Caco-2 (cell line): Measurements from ENCODE around the gene GAPDHS. TPM values are rescaled to one million over a fixed set of nuclear protein-coding genes. Genes with fewer than 3 reads are reported as not detected.

Experiments
- BruUV-seq: library from RNA; stranded (reverse); fragments of 400-500 nt; replicated peaks from 2 replicates; lab custom pipeline; 2021; lab: Mats Ljungman, UMichigan
- CTCF ChIA-PET: fragments of 300-600 bp; sonication (Branson Sonifier 250); formaldehyde crosslinking; loops from one replicate; lab custom pipeline; 2022; ENCODE audit warnings: antibody characterized with exemption; lab: Charles Lee
- POLR2A ChIA-PET: fragments of 300-600 bp; sonication (Branson Sonifier 250); formaldehyde crosslinking; loops from one replicate; lab custom pipeline; 2022; ENCODE audit warnings: antibody characterized with exemption; lab: Charles Lee
- DNase-seq, 2 experiments: peaks; one replicate each; pipeline versions ENCODE4 v3.0.0 to v3.0.0-alpha.2; 2020 to 2022
- H3K27me3 ChIP-seq: replicated peaks from 2 replicates; pipeline ENCODE4 v1.6.0; 2011; ENCODE audit warnings: low read length; ENCODE audit not compliant: control insufficient read depth, insufficient read depth
- H3K36me3 ChIP-seq: 2 replicates; pipeline ENCODE4 v1.5.1; 2011; ENCODE audit warnings: low read length; ENCODE audit not compliant: control insufficient read depth, insufficient read depth
- H3K4me1 ChIP-seq: fragments of 250-450 bp; sonication (Bioruptor Pico); 2 replicates; pipeline ENCODE4 v1.5.1; 2020; ENCODE audit warnings: mild to moderate bottlenecking
- H3K4me3 ChIP-seq: 2 replicates; pipeline ENCODE4 v1.5.1; 2011; ENCODE audit warnings: low read depth, mild to moderate bottlenecking, control low read depth, low read length
- H3K9me3 ChIP-seq: fragments of 250-450 bp; sonication (Bioruptor Pico); 2 replicates; pipeline ENCODE4 v1.5.1; 2020; ENCODE audit warnings: mild to moderate bottlenecking, moderate library complexity
- H3K27ac Mint-ChIP-seq: one replicate; pipeline ENCODE4 v1.8.0; 2022; ENCODE audit warnings: mixed read lengths; ENCODE audit not compliant: unreplicated experiment
- H3K27me3 Mint-ChIP-seq: one replicate; pipeline ENCODE4 v1.8.0; 2022; ENCODE audit warnings: mixed read lengths; ENCODE audit not compliant: insufficient read depth, unreplicated experiment
- H3K36me3 Mint-ChIP-seq: one replicate; pipeline ENCODE4 v1.8.0; 2022; ENCODE audit warnings: mild to moderate bottlenecking, mixed read lengths; ENCODE audit not compliant: insufficient read depth, unreplicated experiment
- H3K4me1 Mint-ChIP-seq: one replicate; pipeline ENCODE4 v1.8.0; 2022; ENCODE audit warnings: low read depth, mixed read lengths; ENCODE audit not compliant: unreplicated experiment
- H3K4me3 Mint-ChIP-seq: one replicate; pipeline ENCODE4 v1.8.0; 2022; ENCODE audit warnings: mild to moderate bottlenecking, moderate library complexity, mixed read lengths; ENCODE audit not compliant: unreplicated experiment
- H3K9me3 Mint-ChIP-seq: one replicate; pipeline ENCODE4 v1.8.0; 2022; ENCODE audit warnings: mixed read lengths; ENCODE audit not compliant: unreplicated experiment
- CTCF ChIP-seq, 2 experiments: fragments of 200-600 bp in 1 of 2; IDR thresholded peaks; 1 replicate in 1 of 2; 2 replicates in 1 of 2; pipeline versions ENCODE4 v1.5.1 to v1.8.0; 2011 to 2022; ENCODE audit warnings: antibody characterized with exemption in 1 of 2, control low read depth in 1 of 2, inconsistent platforms in 1 of 2, low read depth in 1 of 2, low read length in 1 of 2, mild to moderate bottlenecking in 1 of 2, moderate library complexity in 1 of 2; ENCODE audit not compliant: insufficient read depth in 1 of 2, severe bottlenecking in 1 of 2, unreplicated experiment in 1 of 2
- intact Hi-C: fragments of 100-400 bp; cut with micrococcal nuclease; formaldehyde crosslinking; loops from one replicate; pipeline ENCODE4 v1.10.0; 2022; ENCODE audit not compliant: unreplicated experiment
- total RNA-seq: library from RNA; stranded (reverse); gene quantifications from 2 replicates; pipeline ENCODE4 v1.2.3, GENCODE V29; 2022

Gene GAPDHS
- total RNA-seq, 1 experiment from 2014 or later = not detected

GRCh38 chr19:35522745-35523327, 10.4 kb upstream of the GAPDHS start:
- peaks cover 7% of the 10 kb centered on the region for H3K4me1 Mint-ChIP-seq
- no peaks in the 10 kb centered on the region for H3K9me3 Mint-ChIP-seq
- peaks cover 5% of the 10 kb centered on the region for H3K27me3 Mint-ChIP-seq
- no peak overlapping the region for H3K27ac Mint-ChIP-seq
- peaks cover 5% of the 10 kb centered on the region for H3K36me3 Mint-ChIP-seq
- no peak overlapping the region for H3K4me3 Mint-ChIP-seq
- Histone ChIP-seq H3K4me3 (no peak overlapping the region), H3K36me3 (no peaks in the 10 kb centered on the region), H3K4me1 (no peaks in the 10 kb centered on the region), H3K9me3 (no peaks in the 10 kb centered on the region), H3K27me3 (no peaks in the 10 kb centered on the region)
- intact Hi-C loops = no loop called here
- CTCF ChIA-PET = no interaction called here
- no peak for TF ChIP-seq CTCF (IDR thresholded peaks at IDR 0.05; ENCODE audit: insufficient read depth in 1 of 2, low read depth in 1 of 2, low read length in 1 of 2, severe bottlenecking in 1 of 2, unreplicated experiment in 1 of 2)
- POLR2A ChIA-PET = interaction anchor here (0.6 kb wide), 1 partner anchor 18 kb away, joined by 7 read pairs; no protein-coding TSS in a partner anchor
- DNase-seq = no peak
- BruUV-seq = no TSS peak

- Mint-ChIP-seq H3K9me3 (no peaks in the 10 kb centered on the region), H3K4me1 (peaks cover 7% of the 10 kb centered on the region), H3K27me3 (peaks cover 12% of the 10 kb centered on the region), H3K27ac (no peak overlapping the region), H3K36me3 (peaks cover 4% of the 10 kb centered on the region), H3K4me3 (no peak overlapping the region)
- Histone ChIP-seq H3K27me3 (no peaks in the 10 kb centered on the region), H3K4me3 (no peak overlapping the region), H3K4me1 (no peaks in the 10 kb centered on the region), H3K9me3 (no peaks in the 10 kb centered on the region), H3K36me3 (no peaks in the 10 kb centered on the region)
- intact Hi-C loops = no loop called here
- TF ChIP-seq CTCF (IDR thresholded peaks at IDR 0.05; ENCODE audit: insufficient read depth in 1 of 2, low read depth in 1 of 2, low read length in 1 of 2, severe bottlenecking in 1 of 2, unreplicated experiment in 1 of 2) = no peak
- ChIA-PET POLR2A (no interaction called here), CTCF (no interaction called here)
- BruUV-seq = no TSS peak
- no peak for DNase-seq
These were observed 8.9 kb upstream of the GAPDHS start for GRCh38 chr19:35524181-35524837.

GRCh38 chr19:35525873-35526272, 7.4 kb upstream of the GAPDHS start:
- no peak overlapping the region for H3K27ac Mint-ChIP-seq

More at GRCh38 chr19:35525873-35526272, 7.4 kb upstream of the GAPDHS start:
- no peaks in the 10 kb centered on the region for H3K9me3 ChIP-seq
- DNase-seq = no peak
- no peak overlapping the region for H3K4me3 Mint-ChIP-seq
- no peaks in the 10 kb centered on the region for H3K36me3 Mint-ChIP-seq
- H3K27me3 Mint-ChIP-seq = peaks cover 12% of the 10 kb centered on the region
- no peaks in the 10 kb centered on the region for H3K9me3 Mint-ChIP-seq
- intact Hi-C loops = no loop called here
- no peak overlapping the region for H3K4me3 ChIP-seq
- H3K4me1 ChIP-seq = no peaks in the 10 kb centered on the region
- no peaks in the 10 kb centered on the region for H3K36me3 ChIP-seq
- BruUV-seq = no TSS peak
- CTCF ChIA-PET = no interaction called here
- no peak for TF ChIP-seq CTCF (IDR thresholded peaks at IDR 0.05; ENCODE audit: insufficient read depth in 1 of 2, low read depth in 1 of 2, low read length in 1 of 2, severe bottlenecking in 1 of 2, unreplicated experiment in 1 of 2)
- H3K4me1 Mint-ChIP-seq = peaks cover 7% of the 10 kb centered on the region
- H3K27me3 ChIP-seq = no peaks in the 10 kb centered on the region
- POLR2A ChIA-PET = no interaction called here
